NCI-H1092 treated with DMSO at 0.1 percent for 48 hours (cell line): ENCODE results near the gene DIP2B.

Experiments
- DNase-seq: peaks from one replicate; lab custom pipeline; 2025; lab: John Stamatoyannopoulos, UW

The DIP2B gene

DNA sequence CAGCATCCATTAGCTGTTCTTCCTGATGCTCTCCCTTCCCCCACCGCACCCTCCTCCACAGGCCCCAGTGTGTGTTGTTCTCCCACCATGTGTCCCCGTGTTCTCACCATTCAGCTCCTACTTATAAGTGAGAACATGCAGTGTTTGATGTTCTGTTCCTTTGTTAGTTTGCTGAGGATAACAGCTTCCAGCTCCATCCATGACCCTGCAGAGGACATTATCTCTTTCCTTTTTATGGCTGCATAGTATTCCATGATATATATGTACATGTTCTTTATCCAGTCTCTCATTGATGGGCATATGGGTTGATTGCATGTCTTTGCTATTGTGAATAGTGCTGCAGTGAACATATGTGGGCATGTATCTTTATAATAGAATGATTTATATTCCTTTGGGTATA, 268.1 kb downstream of the DIP2B start:
- no peak for DNase-seq

DNA sequence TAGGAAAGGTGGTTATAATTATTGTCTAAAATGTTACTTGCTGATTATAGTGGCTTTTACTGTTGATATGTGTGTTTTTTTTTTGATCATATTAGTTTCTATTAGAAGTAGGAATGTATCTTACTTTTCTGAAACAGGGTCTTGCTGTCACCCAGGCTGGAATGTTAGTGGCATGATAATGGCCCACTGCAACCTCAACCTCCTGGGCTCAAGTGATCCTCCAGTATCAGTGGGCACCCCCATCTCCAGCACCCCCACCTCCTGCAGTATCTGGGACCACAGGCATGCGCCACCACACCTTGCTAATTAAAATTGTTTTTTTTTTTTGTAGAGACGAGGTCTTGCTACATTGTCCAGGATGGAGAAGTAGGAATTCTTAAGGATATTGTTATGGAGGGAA, 270.5 kb downstream of the DIP2B start:
- no peak for DNase-seq

DNA sequence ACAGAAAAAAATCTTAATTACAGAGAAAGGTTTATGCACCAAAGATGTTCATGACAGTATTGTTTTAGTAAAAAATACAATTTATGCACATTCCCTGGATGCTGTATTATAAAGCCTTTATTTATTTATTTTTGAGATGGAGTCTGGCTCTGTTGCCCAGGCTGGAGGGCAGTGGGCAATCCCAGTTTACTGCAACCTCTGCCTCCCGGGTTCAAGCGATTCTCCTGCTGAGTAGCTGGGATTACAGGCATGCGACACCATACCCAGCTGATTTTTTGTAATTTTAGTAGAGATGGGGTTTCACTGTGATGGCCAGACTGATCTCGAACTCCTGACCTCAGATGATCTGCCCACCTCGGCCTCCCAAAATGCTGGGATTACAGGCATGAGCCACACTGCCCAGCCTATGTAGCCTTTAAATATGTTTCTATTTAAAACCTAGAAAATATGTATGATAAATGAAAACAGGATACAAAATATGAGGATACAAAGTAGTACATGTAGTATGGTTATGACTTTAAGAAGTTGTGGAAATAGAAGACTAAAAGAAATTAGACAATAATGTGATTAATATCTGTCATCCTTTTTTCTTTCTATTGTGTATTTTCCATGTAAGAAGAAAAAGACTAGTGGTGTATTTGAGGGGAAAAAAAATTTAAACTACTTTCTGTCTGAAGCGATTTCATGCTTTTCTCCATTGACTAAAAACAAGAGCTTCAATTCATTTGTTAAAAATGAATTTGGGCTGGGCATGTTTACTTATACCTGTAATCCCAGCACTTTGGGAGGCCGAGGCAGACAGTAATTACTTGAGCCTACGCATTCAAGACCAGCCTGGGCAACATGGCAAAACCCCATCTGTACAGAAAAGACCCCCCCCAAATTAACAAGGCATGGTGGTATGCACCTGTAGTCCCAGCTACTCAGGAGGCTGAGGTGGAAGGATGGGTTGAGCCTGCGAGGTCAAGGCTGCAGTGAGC, 272.3 kb downstream of the DIP2B start:
- no peak for DNase-seq

DNA sequence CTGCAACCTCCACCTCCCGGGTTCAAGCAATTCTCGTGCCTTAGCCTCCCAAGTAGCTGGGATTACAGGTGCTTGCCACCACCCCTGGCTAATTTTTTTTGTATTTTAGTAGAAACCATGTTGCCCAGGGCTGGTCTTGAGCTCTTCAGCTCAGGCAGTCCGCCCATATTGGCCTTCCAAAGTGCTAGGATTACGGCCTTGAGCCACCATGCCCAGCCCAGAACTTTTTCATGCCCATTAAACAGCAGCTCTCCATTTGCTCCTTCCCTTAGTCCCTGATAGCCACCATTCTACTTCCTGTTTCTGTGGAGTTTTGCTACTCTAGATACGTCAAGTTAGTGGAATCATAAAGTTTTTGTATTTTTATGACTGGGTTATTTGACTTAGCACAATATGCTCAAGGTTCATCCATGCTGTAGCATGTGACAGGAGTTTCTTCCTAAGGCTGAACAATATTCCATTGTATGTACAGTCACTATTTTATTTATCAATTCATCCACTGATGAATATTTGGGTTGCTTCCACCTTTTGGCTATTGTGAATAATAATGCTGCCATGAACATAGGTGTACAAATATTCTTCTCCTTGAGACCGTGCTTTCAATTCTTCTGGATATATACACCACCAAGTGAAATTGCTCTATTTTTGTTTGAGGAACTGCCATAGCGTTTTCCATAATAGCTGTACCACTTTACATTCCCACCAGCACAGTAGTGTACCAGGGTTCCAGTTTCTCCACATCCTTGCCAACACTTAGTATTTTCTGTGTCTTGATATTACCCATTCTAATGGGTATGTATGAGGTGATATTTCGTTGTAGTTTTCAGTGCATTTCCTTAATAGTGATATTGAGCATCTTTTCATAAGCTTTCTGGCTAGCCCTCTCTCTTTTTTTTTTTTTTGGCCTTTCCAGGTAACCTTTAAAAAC, 274.1 kb downstream of the DIP2B start:
- DNase-seq = no peak

DNA sequence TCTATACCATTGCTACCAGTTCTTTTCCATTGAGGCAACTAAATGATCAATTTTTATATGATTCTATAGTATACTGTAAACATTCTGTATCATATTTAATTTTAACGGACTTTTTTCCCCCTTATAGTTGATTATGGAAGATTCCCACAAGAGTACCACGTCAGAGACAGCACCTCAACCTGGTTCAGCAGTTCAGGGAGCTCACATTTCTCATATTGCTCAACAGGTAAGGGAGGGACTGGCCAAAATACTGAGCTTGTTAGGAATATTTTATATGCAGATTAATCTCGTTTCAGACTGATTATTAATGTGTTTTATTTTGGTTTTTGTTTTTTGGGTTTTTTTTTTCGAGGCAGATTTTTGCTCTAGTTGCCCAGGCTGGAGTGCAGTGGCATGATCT, 275.2 kb downstream of the DIP2B start:
- DNase-seq = no peak

DNA sequence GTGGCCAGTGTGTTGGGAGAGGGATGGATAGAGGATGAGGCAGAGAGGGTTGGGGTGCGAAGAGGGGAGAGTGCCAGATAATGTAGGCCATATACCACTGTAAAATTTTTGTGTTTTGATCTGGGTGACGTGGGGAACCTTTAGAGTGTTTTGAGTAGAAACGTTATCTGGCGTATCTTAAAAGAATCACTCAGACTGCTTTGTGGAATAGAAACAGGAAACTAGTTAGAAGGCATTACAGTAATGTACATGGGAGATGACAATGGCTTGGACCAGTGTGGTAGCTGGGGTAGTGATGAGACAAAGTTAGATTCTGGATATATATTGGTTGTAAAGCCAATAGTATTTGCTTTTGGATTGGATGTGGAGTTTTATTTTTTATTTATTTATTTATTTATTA, 279.7 kb downstream of the DIP2B start:
- DNase-seq = no peak

DNA sequence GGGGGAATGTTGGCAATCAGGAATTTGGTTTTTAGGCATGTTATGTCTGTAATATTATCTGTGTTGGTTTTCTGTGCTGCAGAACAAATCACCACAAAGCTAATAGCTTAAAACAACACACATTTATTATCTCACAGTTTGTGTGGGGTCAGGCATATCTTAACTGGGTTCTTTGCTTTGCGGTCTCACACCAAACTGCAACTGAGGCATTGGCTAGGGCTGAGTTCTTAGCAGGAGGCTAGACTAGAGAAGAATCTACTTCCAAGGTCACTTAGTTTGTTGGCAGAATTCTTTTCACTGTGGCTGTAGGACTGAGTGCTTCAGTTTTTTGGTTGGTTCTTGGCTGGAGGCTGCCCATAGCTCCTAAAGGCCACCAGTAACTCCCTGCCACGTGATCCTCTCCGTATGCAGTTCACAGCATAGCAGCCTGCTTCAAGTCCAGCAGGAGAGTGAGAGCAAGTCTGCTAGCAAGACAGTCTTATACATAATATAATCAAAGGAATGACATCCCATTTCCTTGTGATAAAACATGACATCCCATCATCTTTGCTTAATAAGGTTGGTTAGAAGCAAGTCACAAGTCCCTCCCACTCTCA, 280.7 kb downstream of the DIP2B start:
- no peak for DNase-seq

DNA sequence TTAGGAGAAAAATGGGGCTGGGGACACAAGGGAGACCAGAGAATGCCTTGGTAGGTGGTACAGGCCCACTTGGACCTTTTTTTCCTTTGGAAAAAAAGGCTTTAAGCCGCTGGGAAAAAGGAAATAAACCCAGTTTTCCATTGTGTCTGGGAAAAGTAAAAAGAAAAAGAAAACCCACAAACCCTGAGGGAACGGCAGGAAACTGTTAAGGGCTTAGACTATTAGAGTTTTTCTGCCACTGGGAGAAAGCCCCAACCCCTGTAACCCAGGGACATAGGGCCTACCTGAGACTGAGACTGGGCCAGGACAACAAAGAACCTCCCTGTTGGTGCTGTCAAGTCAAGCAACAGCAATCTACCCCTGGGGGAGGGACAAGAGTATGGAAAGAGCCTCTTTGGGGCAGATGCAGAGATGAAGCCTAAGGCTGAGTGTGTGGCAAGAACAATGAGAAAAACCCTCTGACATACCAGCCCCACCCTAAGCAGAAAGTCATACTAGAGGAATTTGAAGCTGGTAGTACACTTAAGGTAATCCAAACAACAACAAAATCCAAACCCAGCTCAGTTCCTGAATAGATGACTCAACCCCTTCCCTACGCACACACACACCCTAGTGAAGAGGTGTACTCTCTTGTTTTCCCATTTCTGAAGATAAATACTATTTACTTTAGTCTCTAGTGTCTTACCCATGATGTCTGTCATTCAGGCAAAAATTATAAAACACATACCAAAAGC, 281.9 kb downstream of the DIP2B start:
- DNase-seq = no peak

DNA sequence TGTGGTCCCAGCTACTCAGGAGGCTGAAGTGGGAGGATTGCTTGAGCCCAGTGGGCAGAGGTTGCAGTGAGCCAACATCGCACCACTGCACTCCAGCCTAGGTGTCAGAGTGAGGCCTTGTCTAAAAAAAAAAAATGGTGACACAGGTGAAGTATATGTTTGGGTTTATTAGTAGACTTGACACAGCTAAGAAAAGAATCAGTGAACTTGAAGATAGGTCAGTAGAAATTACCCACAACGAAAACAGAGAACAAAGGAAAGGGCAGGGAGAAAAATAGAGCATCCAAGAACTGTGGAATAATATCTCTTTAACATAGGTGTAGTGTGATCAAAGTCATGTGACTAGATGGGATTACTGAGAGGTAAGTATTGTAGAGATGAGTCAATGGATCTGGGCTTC, 282.8 kb downstream of the DIP2B start:
- no peak for DNase-seq

DNA sequence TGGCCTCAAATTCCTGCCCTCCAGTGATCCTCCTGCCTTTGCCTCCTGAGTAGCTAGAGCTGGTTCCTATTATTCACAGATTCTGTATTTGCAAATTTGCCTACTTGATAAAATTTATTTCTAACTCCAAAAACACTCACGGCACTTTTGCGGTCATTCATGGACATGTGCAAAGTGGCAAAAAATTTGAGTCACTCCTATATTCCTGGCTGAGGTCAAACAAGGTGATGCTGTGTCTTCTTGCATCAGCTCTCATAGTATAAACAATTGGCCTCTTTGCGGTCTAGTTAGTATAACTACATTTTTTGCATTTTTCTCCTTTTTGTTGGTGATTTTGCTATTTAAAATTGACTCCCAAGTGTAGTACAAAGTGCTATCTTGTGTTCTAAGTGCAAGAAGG, 283.8 kb downstream of the DIP2B start:
- no peak for DNase-seq

DNA sequence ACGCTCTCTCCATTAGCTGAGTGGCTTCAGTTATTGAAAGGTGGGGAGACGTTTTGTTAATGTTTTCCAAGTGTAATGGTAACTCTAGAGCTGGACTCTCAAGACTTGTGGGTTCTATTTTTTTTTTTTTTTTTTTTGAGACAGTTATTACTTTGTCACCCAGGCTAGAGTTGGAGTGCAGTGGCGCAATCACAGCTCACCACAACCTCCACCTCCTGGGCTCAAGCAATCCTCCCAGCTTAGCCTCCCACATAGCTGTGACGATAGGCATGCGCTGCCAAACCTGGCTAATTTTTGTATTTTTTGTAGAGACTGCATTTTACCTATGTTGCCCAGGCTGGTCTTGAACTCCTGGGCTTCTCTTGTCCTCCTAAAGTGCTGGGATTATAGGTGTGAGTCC, 285.3 kb downstream of the DIP2B start:
- no peak for DNase-seq
